ENCODE measurements around the gene PXMP4. TPM values are rescaled to one million over a fixed set of nuclear protein-coding genes. Genes with fewer than 3 reads are reported as not detected.

The PXMP4 gene
- total RNA-seq, 1 experiment from 2014 or later, result 18.7 TPM

- DNase-seq, result no peak
- intact Hi-C loops (cut with micrococcal nuclease; ENCODE audit: unreplicated experiment), result no loop called here
- no peaks in the 10 kb centered on the region for H3K27me3 Mint-ChIP-seq (ENCODE audit: unreplicated experiment)
- H3K9me3 Mint-ChIP-seq (ENCODE audit: low read depth, unreplicated experiment), result no peaks in the 10 kb centered on the region
- peaks cover 6% of the 10 kb centered on the region for H3K36me3 Mint-ChIP-seq (ENCODE audit: insufficient read depth, unreplicated experiment)
- no TSS peak for BruUV-seq (replicated peaks)
- CTCF ChIA-PET, result no interaction called here
- H3K4me3 Mint-ChIP-seq (ENCODE audit: low read depth, unreplicated experiment), result no peak overlapping the region
- TF ChIP-seq, protein P1, sequence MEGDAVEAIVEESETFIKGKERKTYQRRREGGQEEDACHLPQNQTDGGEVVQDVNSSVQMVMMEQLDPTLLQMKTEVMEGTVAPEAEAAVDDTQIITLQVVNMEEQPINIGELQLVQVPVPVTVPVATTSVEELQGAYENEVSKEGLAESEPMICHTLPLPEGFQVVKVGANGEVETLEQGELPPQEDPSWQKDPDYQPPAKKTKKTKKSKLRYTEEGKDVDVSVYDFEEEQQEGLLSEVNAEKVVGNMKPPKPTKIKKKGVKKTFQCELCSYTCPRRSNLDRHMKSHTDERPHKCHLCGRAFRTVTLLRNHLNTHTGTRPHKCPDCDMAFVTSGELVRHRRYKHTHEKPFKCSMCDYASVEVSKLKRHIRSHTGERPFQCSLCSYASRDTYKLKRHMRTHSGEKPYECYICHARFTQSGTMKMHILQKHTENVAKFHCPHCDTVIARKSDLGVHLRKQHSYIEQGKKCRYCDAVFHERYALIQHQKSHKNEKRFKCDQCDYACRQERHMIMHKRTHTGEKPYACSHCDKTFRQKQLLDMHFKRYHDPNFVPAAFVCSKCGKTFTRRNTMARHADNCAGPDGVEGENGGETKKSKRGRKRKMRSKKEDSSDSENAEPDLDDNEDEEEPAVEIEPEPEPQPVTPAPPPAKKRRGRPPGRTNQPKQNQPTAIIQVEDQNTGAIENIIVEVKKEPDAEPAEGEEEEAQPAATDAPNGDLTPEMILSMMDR (IDR thresholded peaks at IDR 0.05; ENCODE audit: unreplicated experiment), result no peak
- H3K4me1 Mint-ChIP-seq (ENCODE audit: low read depth, unreplicated experiment), result peaks cover 20% of the 10 kb centered on the region
- H3K27ac Mint-ChIP-seq (ENCODE audit: unreplicated experiment), result no peak overlapping the region
Measured at GRCh38 chr20:33746325-33746998, 26.4 kb upstream of the PXMP4 start.

GRCh38 chr20:33744773-33745385 is 24.8 kb upstream of the PXMP4 start:
- intact Hi-C loops (cut with micrococcal nuclease; ENCODE audit: unreplicated experiment), result loop anchor here (5.0 kb wide), 1 partner anchor 67 kb away; the partner anchor contains the start of gene CHMP4B
- Mint-ChIP-seq H3K36me3 (ENCODE audit: insufficient read depth, unreplicated experiment) (peaks cover 6% of the 10 kb centered on the region), H3K4me3 (ENCODE audit: low read depth, unreplicated experiment) (no peak overlapping the region), H3K9me3 (ENCODE audit: low read depth, unreplicated experiment) (no peaks in the 10 kb centered on the region), H3K4me1 (ENCODE audit: low read depth, unreplicated experiment) (peaks cover 20% of the 10 kb centered on the region), H3K27me3 (ENCODE audit: unreplicated experiment) (no peaks in the 10 kb centered on the region), H3K27ac (ENCODE audit: unreplicated experiment) (no peak overlapping the region)
- BruUV-seq (replicated peaks), result no TSS peak
- CTCF ChIA-PET, result interaction anchor here (0.6 to 1.6 kb wide), 2 partner anchors 45 to 299 kb away, joined by 3 to 5 read pairs; no protein-coding TSS in a partner anchor
- DNase-seq, result no peak
- TF ChIP-seq, protein P1 (IDR thresholded peaks at IDR 0.05; ENCODE audit: unreplicated experiment), result no peak

DNA sequence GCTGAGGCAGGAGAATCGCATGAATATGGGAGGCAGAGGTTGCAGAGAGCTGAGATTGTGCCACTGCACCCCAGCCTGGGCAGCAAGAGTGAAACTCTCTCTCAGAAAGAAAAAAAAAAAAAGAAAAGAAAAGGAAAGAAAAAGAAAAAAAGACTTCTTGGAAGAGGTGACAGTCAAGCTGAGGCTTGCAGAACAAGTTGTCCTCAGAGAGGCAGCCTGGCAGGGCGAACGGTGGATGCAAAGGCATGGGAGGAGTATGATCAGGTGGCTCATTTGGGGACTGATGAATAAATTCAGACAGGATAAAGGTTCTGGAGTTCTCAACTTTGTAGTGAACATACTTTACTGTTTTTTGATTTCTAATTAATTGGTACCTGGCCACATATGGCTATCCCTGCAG is 24.1 kb upstream of the PXMP4 start:
- Mint-ChIP-seq H3K27me3 (ENCODE audit: unreplicated experiment) (no peaks in the 10 kb centered on the region), H3K4me1 (ENCODE audit: low read depth, unreplicated experiment) (peaks cover 25% of the 10 kb centered on the region)
- no TSS peak for BruUV-seq (replicated peaks)

DNA sequence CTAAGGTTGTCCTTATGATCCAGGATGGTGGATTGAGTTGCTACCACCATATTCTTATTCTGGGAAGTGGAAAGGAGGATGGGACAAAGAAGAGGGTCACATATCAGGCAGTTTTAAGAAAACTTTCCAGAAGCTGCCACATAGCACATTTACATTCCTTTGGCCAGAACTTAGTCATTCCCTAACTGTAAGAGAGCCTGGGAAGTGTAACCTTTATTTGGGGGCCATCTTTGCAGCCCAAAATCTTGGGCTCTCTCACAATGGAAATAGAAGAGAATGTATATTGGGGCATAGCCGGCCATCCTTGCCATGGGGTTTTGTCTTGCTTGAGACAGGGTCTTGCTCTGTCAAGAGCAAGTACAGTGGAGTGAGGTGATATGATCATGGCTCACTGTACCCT is 20.1 kb upstream of the PXMP4 start:
- CTCF ChIA-PET, result no interaction called here
- no peak for DNase-seq
- intact Hi-C loops (cut with micrococcal nuclease; ENCODE audit: unreplicated experiment), result loop anchor here (5.0 kb wide), 1 partner anchor 72 kb away; the partner anchor contains the start of gene CHMP4B
- no TSS peak for BruUV-seq (replicated peaks)
- peaks cover 12% of the 10 kb centered on the region for H3K36me3 Mint-ChIP-seq (ENCODE audit: insufficient read depth, unreplicated experiment)
- H3K4me1 Mint-ChIP-seq (ENCODE audit: low read depth, unreplicated experiment), result peaks cover 18% of the 10 kb centered on the region
- peaks cover 12% of the 10 kb centered on the region for H3K9me3 Mint-ChIP-seq (ENCODE audit: low read depth, unreplicated experiment)
- H3K27me3 Mint-ChIP-seq (ENCODE audit: unreplicated experiment), result no peaks in the 10 kb centered on the region
- no peak overlapping the region for H3K4me3 Mint-ChIP-seq (ENCODE audit: low read depth, unreplicated experiment)
- TF ChIP-seq, protein P1 (IDR thresholded peaks at IDR 0.05; ENCODE audit: unreplicated experiment), result no peak
- H3K27ac Mint-ChIP-seq (ENCODE audit: unreplicated experiment), result no peak overlapping the region

More for the DNA sequence above, 24.1 kb upstream of the PXMP4 start:
- Mint-ChIP-seq H3K27ac (ENCODE audit: unreplicated experiment) (peak overlapping the region; percentile 95), H3K4me3 (ENCODE audit: low read depth, unreplicated experiment) (peak overlapping the region; percentile 38), H3K9me3 (ENCODE audit: low read depth, unreplicated experiment) (no peaks in the 10 kb centered on the region), H3K36me3 (ENCODE audit: insufficient read depth, unreplicated experiment) (peaks cover 6% of the 10 kb centered on the region)
- TF ChIP-seq, protein P1 (IDR thresholded peaks at IDR 0.05; ENCODE audit: unreplicated experiment), result no peak
- CTCF ChIA-PET, result interaction anchor here (0.6 to 1.9 kb wide), 6 partner anchors 11 to 324 kb away, joined by 3 to 11 read pairs (median 4); no protein-coding TSS in a partner anchor
- intact Hi-C loops (cut with micrococcal nuclease; ENCODE audit: unreplicated experiment), result loop anchor here (5.0 kb wide), 1 partner anchor 68 kb away; the partner anchor contains the start of gene CHMP4B
- no peak for DNase-seq

All from Calu3 (cell line).